Measurements from ENCODE around the gene GRM8. TPM values are rescaled to one million over a fixed set of nuclear protein-coding genes. Genes with fewer than 3 reads are reported as not detected.

Gene GRM8
- total RNA-seq, 1 donor from 2014 or later = 0.51 TPM

GRCh38 chr7:127018889-127019288 lies 233.9 kb downstream of the GRM8 start:
- no peaks in the 10 kb centered on the region for H3K4me1 Mint-ChIP-seq (ENCODE audit: unreplicated experiment)
- no peaks in the 10 kb centered on the region for H3K27me3 Mint-ChIP-seq (ENCODE audit: unreplicated experiment)
- no peaks in the 10 kb centered on the region for H3K36me3 Mint-ChIP-seq (ENCODE audit: unreplicated experiment)
- H3K4me3 Mint-ChIP-seq (ENCODE audit: unreplicated experiment) = no peak overlapping the region
- no peak for DNase-seq (ENCODE audit: extremely low spot score, unreplicated experiment)
- no peak for TF ChIP-seq CTCF (IDR thresholded peaks at IDR 0.05)
- no peak overlapping the region for H3K27ac Mint-ChIP-seq (ENCODE audit: unreplicated experiment)
- no peaks in the 10 kb centered on the region for H3K9me3 Mint-ChIP-seq (ENCODE audit: unreplicated experiment)

- TF ChIP-seq CTCF (IDR thresholded peaks at IDR 0.05) = no peak
- DNase-seq (ENCODE audit: extremely low spot score, unreplicated experiment) = no peak
- Mint-ChIP-seq H3K9me3 (ENCODE audit: unreplicated experiment) (no peaks in the 10 kb centered on the region), H3K4me3 (ENCODE audit: unreplicated experiment) (no peak overlapping the region), H3K27ac (ENCODE audit: unreplicated experiment) (no peak overlapping the region), H3K4me1 (ENCODE audit: unreplicated experiment) (no peaks in the 10 kb centered on the region), H3K36me3 (ENCODE audit: unreplicated experiment) (no peaks in the 10 kb centered on the region), H3K27me3 (ENCODE audit: unreplicated experiment) (no peaks in the 10 kb centered on the region)
Observed at GRCh38 chr7:127017196-127017595, 235.5 kb downstream of the GRM8 start.

DNA sequence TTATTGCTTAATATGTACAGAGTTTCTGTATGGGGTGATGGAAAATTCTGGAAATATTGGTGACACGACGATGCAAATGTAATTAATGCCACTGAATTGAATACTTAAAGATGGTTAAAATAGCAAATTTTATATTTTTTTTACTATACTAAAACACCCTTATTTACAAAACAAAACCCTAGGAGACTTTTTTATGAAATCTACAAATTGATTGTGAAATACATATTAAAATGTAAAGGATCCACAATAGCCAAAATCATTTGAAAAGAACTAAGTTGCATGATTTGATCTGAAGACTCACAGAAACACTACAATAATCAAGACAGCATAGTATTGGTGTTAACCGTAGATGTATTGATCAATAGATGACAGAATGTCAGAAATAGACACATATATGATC lies 252.0 kb downstream of the GRM8 start:
- TF ChIP-seq CTCF (IDR thresholded peaks at IDR 0.05) = no peak
- no peak overlapping the region for H3K4me3 Mint-ChIP-seq (ENCODE audit: unreplicated experiment)
- no peaks in the 10 kb centered on the region for H3K27me3 Mint-ChIP-seq (ENCODE audit: unreplicated experiment)
- no peaks in the 10 kb centered on the region for H3K4me1 Mint-ChIP-seq (ENCODE audit: unreplicated experiment)
- no peaks in the 10 kb centered on the region for H3K9me3 Mint-ChIP-seq (ENCODE audit: unreplicated experiment)
- no peak for DNase-seq (ENCODE audit: extremely low spot score, unreplicated experiment)
- no peaks in the 10 kb centered on the region for H3K36me3 Mint-ChIP-seq (ENCODE audit: unreplicated experiment)
- H3K27ac Mint-ChIP-seq (ENCODE audit: unreplicated experiment) = no peak overlapping the region

DNA sequence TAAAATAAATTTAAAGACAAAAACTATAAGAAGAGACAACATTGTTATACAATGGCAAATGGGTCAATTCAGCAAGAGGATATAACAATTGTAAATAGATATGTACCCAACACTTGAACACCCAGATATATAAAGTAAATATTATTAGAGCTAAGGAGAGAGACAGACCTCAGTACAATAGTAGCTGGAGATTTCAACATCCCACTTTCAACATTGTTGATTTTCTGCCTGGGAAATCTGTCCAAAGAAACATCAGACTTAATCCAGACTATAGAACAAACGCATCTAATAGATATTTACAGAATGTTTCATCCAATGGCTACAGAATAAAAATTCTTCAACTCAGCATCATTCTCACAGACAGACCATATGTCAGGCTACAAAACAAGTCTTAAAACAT lies 256.1 kb downstream of the GRM8 start:
- H3K4me3 Mint-ChIP-seq (ENCODE audit: unreplicated experiment) = no peak overlapping the region

DNA sequence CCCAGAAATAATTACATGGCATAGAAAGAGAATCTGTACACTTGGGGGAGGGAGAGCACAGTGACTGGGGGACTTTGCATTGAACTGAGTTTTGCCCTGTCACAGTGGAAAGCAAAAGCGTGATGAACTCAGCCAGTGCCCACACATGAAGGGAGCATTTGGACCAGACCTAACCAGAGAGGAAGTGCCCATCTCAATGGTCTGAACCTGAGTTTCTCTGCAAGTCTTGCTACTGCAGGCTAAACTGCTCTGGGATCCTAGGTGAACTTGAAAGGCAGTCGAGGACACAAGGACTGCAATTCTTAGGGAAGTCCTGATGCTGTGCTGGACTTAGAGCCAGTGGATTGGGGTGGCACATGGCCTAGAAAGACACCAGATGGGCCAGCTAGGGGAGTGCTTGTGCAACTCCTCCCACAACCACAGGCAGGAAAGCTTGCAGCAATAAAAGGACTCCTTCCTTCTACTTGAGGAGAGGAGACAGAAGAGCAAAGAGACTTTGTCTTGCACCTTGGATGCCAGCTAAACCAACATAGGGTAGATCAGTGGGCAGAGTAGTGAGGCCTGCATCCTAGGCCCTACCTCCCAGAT lies 259.0 kb downstream of the GRM8 start:
- TF ChIP-seq CTCF (IDR thresholded peaks at IDR 0.05) = no peak
- Mint-ChIP-seq H3K27me3 (ENCODE audit: unreplicated experiment) (no peaks in the 10 kb centered on the region), H3K27ac (ENCODE audit: unreplicated experiment) (no peak overlapping the region), H3K9me3 (ENCODE audit: unreplicated experiment) (no peaks in the 10 kb centered on the region), H3K36me3 (ENCODE audit: unreplicated experiment) (no peaks in the 10 kb centered on the region), H3K4me3 (ENCODE audit: unreplicated experiment) (no peak overlapping the region), H3K4me1 (ENCODE audit: unreplicated experiment) (no peaks in the 10 kb centered on the region)
- no peak for DNase-seq (ENCODE audit: extremely low spot score, unreplicated experiment)

More for the DNA sequence above, 256.1 kb downstream of the GRM8 start:
- Mint-ChIP-seq H3K4me1 (ENCODE audit: unreplicated experiment) (no peaks in the 10 kb centered on the region), H3K27ac (ENCODE audit: unreplicated experiment) (no peak overlapping the region), H3K9me3 (ENCODE audit: unreplicated experiment) (no peaks in the 10 kb centered on the region), H3K27me3 (ENCODE audit: unreplicated experiment) (no peaks in the 10 kb centered on the region), H3K36me3 (ENCODE audit: unreplicated experiment) (no peaks in the 10 kb centered on the region)
- DNase-seq (ENCODE audit: extremely low spot score, unreplicated experiment) = no peak
- no peak for TF ChIP-seq CTCF (IDR thresholded peaks at IDR 0.05)
